MV-4-11 (cell line): Measurements from ENCODE around the gene NUTM2F.
"Not testable (repeated sequence)": the region's sequence is repeated elsewhere in the genome, so short reads cannot be mapped to it uniquely, and the experiment has no call there.

Experiments
- DNase-seq: peaks from one replicate; lab custom pipeline; 2025; lab: John Stamatoyannopoulos, UW

The NUTM2F gene, protein sequence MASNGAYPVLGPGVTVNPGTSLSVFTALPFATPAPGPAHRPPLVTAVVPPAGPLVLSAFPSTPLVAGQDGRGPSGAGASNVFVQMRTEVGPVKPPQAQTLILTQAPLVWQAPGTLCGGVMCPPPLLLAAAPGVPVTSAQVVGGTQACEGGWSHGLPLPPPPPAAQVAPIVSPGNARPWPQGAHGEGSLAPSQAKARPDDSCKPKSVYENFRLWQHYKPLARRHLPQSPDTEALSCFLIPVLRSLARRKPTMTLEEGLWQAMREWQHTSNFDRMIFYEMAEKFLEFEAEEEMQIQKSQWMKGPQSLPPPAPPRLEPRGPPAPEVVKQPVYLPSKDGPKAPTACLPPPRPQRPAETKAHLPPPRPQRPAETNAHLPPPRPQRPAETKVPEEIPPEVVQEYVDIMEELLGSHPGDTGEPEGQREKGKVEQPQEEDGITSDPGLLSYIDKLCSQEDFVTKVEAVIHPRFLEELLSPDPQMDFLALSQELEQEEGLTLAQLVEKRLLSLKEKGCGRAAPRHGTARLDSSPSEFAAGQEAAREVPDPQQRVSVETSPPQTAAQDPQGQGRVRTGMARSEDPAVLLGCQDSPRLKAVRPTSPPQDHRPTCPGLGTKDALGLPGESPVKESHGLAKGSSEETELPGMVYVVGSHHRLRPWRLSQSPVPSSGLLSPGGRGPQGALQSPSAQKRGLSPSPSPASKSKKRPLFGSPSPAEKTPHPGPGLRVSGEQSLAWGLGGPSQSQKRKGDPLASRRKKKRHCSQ

GRCh38 chr9:94328544-94328943 lies at the start of gene NUTM2F:
NUTM2F (minus strand) TSS chr9:94328644; CDS start chr9:94328623, 21 bp downstream.
- DNase-seq = not testable (repeated sequence)

DNA sequence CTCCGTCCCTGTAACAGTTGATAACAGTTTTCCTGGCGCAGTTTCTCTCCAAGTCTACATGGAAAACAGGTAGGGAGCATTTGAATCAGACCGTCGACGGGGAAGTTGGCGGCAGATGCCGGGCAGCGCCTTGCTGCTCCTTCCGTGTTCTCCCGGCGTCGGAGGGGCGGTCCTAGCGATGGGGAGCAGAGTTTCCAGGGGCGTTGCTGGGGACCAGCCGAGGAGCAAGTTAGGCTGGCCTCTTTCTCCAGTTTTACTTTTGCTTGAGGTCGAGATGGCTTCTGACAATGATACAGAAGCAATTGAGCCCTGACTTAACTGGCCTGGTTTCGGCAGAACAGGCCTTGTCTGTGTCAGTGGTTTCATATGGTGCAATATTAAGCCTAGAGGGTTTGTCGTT lies 46.8 kb upstream of the NUTM2F start:
- DNase-seq = peak; percentile 47

DNA sequence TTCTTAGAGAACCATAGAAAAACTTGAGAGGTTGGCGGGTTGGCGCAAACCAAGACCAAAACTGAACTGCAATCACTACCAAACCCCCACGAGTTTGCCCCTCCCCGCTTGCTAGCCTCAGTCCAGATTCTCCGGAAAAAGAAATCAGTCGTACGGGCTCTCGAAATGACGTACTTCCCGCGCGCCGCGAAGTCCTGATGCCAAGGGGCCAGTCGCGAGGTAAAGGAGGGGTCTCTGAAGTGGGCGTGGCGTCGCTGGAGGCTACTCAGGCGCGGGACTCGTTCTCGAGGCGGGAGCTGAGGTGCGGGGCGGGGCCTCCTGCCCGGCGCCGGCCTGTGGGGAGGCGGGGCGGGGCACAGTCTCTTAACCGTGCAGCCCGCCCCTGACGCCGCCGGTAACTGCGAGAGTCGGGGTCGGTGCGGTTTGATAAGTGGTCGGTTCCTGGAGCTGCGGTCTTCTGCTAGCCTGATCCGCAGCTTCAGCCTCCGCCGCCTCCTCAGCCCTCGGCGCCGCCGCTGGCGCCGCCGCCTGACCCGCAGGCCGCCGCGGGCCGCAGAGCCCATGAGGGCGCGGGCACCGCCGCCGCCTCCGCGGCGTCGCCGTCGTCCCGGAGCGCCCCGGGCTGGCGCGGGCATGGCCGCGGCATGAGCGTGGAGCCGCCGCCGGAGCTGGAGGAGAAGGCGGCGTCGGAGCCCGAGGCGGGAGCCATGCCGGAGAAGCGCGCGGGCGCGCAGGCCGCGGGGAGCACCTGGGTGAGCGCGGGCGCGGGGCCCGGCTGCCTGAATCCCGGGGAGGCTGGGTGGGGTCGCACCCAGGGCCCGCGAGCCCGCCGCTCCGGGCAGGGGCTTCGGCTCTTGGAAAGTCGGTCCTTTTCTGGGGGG lies 46.0 kb upstream of the NUTM2F start:
- peak; percentile 87 for DNase-seq

- DNase-seq = not testable (repeated sequence)
Observed at GRCh38 chr9:94373779-94374175, 45.3 kb upstream of the NUTM2F start.

DNA sequence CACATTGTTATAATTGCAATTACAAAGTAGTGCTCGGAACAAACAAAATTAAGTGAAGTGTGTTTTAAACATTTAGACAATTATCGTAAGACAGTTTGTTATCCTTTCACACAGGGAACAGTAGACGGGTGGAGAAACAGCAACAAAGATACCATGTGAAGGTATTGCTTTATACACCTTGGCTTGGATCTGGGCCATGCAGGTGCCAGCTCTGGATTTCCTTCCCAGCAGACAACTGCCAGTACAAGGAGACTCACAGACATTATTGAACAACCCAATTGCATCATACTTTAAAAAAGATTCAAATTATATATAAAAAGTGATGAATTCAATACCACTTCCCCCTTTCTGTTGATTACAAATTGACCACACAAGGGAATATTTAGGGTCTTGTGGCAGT lies 41.8 kb upstream of the NUTM2F start:
- DNase-seq = peak; percentile 1

GRCh38 chr9:94364093-94364614 lies 35.7 kb upstream of the NUTM2F start:
- DNase-seq = not testable (repeated sequence)

- DNase-seq = not testable (repeated sequence)
Observed at GRCh38 chr9:94357158-94357557, 28.7 kb upstream of the NUTM2F start.

GRCh38 chr9:94351901-94352723 lies 23.7 kb upstream of the NUTM2F start:
- DNase-seq = not testable (repeated sequence)

DNA sequence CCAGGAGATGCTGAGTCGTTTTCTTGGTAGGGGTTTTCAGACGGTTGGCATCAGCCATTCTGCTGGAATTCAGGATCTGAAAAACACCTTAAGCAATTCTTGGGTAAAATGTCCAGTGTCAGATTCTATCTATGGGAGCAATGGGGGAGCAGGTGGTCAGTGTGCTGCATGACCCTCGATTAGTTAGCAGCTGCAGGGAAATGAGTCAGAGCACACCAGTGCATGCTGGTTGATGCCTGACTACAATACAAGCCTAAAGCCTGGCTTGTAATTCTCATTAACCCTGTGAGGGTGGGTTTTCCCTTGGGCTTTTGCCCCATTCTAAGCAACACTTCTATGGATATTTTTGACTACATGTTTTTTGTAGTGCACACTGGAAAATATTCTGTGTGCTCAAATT lies 20.3 kb upstream of the NUTM2F start:
- not testable (repeated sequence) for DNase-seq

DNA sequence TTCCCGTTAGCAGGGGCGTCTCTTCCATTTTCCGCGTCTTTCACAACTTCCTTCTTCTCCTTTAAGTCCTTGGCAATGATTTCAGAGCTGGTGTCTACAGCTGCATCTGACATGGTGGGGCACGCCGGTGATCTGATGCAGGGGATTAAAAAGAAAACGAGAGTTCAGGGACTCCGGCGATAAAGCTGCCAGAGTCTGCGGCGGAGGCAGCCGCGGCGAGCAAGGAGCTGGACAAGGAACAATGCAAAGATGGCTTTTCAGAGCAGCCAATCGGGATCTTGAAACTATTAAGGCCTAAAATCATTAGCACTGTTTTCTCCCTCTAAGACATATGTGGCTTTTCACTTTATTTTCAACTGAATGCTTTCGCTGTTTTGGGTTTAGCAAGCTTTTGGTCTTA lies 19.0 kb upstream of the NUTM2F start:
- DNase-seq = not testable (repeated sequence)

- DNase-seq = not testable (repeated sequence)
Observed at GRCh38 chr9:94341703-94342102, 13.3 kb upstream of the NUTM2F start.

GRCh38 chr9:94340750-94341149 lies 12.3 kb upstream of the NUTM2F start:
- DNase-seq = not testable (repeated sequence)

DNA sequence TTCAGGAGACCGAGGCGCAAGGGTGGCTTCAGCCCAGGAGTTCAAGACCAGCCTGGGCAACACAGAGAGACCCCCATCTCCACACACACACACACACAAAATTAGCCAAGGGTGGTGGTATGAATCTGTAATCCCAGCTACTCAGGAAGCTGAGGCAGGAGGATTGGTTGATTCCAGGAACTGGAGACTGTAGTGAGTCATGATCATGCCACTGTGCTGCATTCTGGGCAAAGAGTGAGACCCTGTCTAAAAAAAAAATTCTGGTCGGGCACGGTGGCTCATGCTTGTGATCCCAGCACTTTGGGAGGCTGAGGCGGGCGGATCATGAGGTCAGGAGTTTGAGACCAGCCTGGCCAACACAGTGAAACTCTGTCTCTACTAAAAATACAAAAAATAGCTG lies 11.2 kb upstream of the NUTM2F start:
- not testable (repeated sequence) for DNase-seq

DNA sequence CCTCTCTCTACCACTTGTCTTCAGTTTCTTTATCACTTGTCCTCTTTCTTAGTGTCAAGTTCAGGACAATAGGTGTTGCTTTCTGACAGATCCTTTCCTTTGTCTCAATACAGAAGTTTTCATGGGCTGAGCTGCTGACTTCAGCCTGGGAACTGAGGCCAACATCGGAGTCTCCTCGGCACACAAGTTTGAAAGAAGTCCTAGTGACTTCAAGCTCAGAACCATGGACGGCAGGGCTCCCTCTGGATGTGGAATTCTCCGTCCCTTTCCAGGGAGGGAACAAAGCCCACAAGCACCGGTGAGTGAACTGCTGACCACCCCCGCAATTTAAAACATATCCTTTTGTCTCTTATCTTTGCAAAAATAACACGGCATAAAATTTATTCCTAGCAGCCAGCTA lies 10.3 kb upstream of the NUTM2F start:
- DNase-seq = not testable (repeated sequence)

GRCh38 chr9:94336445-94336844 lies 8.0 kb upstream of the NUTM2F start:
- not testable (repeated sequence) for DNase-seq

DNA sequence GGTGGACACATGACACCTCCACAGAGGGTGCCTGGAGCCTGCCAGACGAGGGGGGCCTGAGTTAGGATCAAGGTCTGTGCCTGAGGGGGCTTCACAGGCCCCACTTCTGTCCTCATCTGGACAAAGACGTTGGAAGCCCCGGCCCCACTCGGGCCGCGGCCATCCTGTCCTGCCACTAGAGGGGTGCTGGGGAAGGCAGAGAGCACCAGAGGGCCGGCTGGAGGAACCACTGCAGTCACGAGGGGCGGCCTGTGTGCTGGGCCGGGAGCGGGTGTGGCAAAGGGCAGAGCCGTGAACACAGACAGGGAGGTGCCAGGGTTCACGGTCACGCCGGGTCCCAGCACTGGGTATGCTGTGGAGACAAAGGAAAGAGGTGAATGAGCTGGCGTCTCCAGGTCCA lies 2.9 kb downstream of the NUTM2F start:
- DNase-seq = not testable (repeated sequence)

GRCh38 chr9:94323153-94323798 lies 5.2 kb downstream of the NUTM2F start:
- not testable (repeated sequence) for DNase-seq

DNA sequence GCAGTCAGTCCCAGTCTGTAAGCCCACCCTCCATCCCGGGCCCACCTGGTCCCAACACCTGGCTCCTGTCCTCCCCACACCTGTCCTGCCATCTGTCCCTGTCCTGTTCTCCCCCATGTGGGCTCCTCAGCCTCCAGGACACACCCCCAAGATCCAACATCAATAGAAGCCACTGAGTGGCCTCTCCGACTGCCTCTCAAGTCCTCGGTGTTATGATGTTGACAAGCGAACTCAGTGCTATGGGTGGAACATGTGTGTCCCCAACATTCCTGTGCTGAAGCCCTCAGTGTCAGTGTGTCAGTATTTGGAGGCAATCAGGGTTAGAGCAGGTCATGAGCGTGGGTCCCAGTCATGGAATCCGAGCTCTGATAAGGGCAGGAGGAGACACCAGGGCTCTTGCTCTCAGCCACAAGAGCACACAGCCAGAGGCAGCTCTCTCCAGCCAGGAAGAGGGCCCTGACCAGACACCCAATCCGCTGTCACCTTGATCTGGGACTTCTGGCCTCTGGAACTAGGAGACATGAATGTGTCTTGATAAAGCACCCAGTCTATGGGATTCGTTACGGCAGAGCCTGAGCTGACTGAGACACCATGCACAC lies 6.0 kb downstream of the NUTM2F start:
- DNase-seq = not testable (repeated sequence)

DNA sequence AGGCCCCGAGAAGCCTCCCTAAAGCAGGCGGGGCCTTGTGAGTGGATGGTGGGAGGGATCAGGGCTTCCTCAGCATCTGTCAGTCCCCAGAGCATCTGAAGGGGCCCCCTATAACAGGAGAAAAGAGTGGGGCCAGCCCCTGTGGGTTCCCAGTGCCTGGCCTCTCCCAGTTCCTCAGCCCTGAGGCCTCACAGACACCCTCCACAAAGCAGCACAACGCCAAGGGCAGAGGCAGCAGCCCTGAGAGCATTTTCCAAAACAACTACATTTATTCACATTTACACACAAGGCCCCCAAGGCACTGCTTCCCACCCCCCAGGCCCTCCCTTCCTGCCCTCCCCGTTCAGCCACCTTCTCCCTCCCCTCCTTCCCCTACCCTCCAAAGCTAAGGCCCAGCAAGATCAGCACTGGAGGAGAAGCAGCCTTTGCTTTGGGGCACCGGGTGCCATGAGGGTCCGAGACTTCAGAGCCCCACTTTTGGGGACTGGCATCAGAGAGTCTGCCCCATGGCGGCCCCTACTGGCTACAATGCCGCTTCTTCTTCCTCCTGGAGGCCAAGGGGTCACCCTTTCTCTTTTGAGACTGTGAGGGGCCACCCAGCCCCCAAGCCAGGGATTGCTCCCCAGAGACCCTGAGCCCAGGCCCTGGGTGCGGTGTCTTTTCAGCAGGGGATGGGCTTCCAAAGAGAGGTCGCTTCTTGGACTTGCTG lies 10.3 kb downstream of the NUTM2F start:
- DNase-seq = not testable (repeated sequence)
